CD14-positive monocyte (primary cell): ENCODE measurements around the gene ARMC5. TPM values are rescaled to one million over a fixed set of nuclear protein-coding genes. Genes with fewer than 3 reads are reported as not detected.

Source experiments
- DNase-seq, 3 donors: peaks; one replicate each; pipeline ENCODE4 v3.0.0-alpha.2; 2011 to 2022
- H2AFZ ChIP-seq: 2 replicates; pipeline ENCODE4 v1.6.0; 2012; ENCODE audit warnings: mild to moderate bottlenecking, low read depth, low read length, inconsistent platforms; ENCODE audit not compliant: insufficient read depth, poor library complexity, severe bottlenecking
- H3K27ac ChIP-seq, 2 donors: 1 replicate in 1 of 2; 2 replicates in 1 of 2; pipeline ENCODE4 v1.5.1; 2012 to 2013; ENCODE audit warnings: low read length in 2 of 2, control low read depth in 1 of 2, inconsistent platforms in 1 of 2, low read depth in 1 of 2, mild to moderate bottlenecking in 1 of 2
- H3K27me3 ChIP-seq, 2 donors: one replicate each; pipeline versions ENCODE4 v1.6.0 to v1.6.1; 2011 to 2013; ENCODE audit warnings: low read length in 2 of 2; ENCODE audit not compliant: control insufficient read depth in 2 of 2, insufficient read depth in 2 of 2
- H3K36me3 ChIP-seq, 2 donors: replicated peaks in 1 of 2; 1 replicate in 1 of 2; 2 replicates in 1 of 2; pipeline versions ENCODE4 v1.5.1 to v1.6.1; 2012 to 2013; ENCODE audit warnings: low read length in 2 of 2, control low read depth in 1 of 2, inconsistent platforms in 1 of 2, mild to moderate bottlenecking in 1 of 2; ENCODE audit not compliant: insufficient read depth in 2 of 2, control insufficient read depth in 1 of 2
- H3K4me1 ChIP-seq, 2 donors: 1 replicate in 1 of 2; 2 replicates in 1 of 2; pipeline versions ENCODE4 v1.5.1 to v1.6.1; 2012 to 2013; ENCODE audit warnings: low read length in 2 of 2, control low read depth in 1 of 2, inconsistent platforms in 1 of 2, mild to moderate bottlenecking in 1 of 2, moderate library complexity in 1 of 2; ENCODE audit not compliant: insufficient read depth in 2 of 2, control insufficient read depth in 1 of 2
- H3K4me2 ChIP-seq: replicated peaks from 2 replicates; pipeline ENCODE3; 2012; ENCODE audit warnings: low read length, moderate library complexity, mild to moderate bottlenecking; ENCODE audit not compliant: poor library complexity, severe bottlenecking; ENCODE audit errors: extremely low read depth
- H3K4me3 ChIP-seq, 3 experiments: fragments of 200-600 bp in 1 of 3; sonication (generic) in 1 of 3; replicated peaks in 1 of 3; 1 replicate in 2 of 3; 2 replicates in 1 of 3; pipeline ENCODE4 v1.5.1; 2011 to 2013; ENCODE audit warnings: low read length in 3 of 3, mild to moderate bottlenecking in 3 of 3, control low read depth in 2 of 3, low read depth in 2 of 3, inconsistent platforms in 1 of 3, moderate library complexity in 1 of 3
- H3K79me2 ChIP-seq: 2 replicates; pipeline ENCODE4 v1.6.0; 2012; ENCODE audit warnings: mild to moderate bottlenecking, control low read depth, inconsistent platforms, low read length, moderate library complexity; ENCODE audit not compliant: insufficient read depth
- H3K9ac ChIP-seq: 2 replicates; pipeline ENCODE4 v1.6.0; 2017; ENCODE audit warnings: low read length, mild to moderate bottlenecking; ENCODE audit not compliant: insufficient read depth, poor library complexity, severe bottlenecking
- H3K9me3 ChIP-seq, 2 donors: replicated peaks in 1 of 2; 1 replicate in 1 of 2; 2 replicates in 1 of 2; pipeline versions ENCODE4 v1.5.1 to v1.6.1; 2012 to 2013; ENCODE audit warnings: low read length in 2 of 2, control low read depth in 1 of 2; ENCODE audit not compliant: control insufficient read depth in 1 of 2, insufficient read depth in 1 of 2
- H4K20me1 ChIP-seq: 2 replicates; pipeline ENCODE4 v1.6.0; 2012; ENCODE audit warnings: mild to moderate bottlenecking, low read length, control low read depth, moderate library complexity; ENCODE audit not compliant: insufficient read depth
- H3K27ac Mint-ChIP-seq, 7 donors: one replicate each; pipeline ENCODE4 v1.8.0; 2020; ENCODE audit warnings: mild to moderate bottlenecking in 7 of 7, mixed read lengths in 7 of 7, moderate library complexity in 6 of 7, inconsistent platforms in 2 of 7
- H3K27me3 Mint-ChIP-seq, 3 donors: one replicate each; pipeline ENCODE4 v1.8.0; 2021 to 2022; ENCODE audit warnings: low read depth in 3 of 3, mild to moderate bottlenecking in 3 of 3, mixed read lengths in 3 of 3, moderate library complexity in 3 of 3, inconsistent platforms in 1 of 3
- H3K36me3 Mint-ChIP-seq, 2 donors: one replicate each; pipeline ENCODE4 v1.8.0; 2020; ENCODE audit warnings: mixed read lengths in 2 of 2, inconsistent platforms in 1 of 2, mild to moderate bottlenecking in 1 of 2
- H3K4me1 Mint-ChIP-seq: one replicate; pipeline ENCODE4 v1.8.0; 2020; ENCODE audit warnings: mild to moderate bottlenecking, mixed read lengths
- H3K4me3 Mint-ChIP-seq, 2 donors: one replicate each; pipeline ENCODE4 v1.8.0; 2020; ENCODE audit warnings: mild to moderate bottlenecking in 2 of 2, mixed read lengths in 2 of 2, moderate library complexity in 1 of 2
- H3K9me3 Mint-ChIP-seq, 7 donors: one replicate each; pipeline ENCODE4 v1.8.0; 2020 to 2022; ENCODE audit warnings: mixed read lengths in 7 of 7, mild to moderate bottlenecking in 6 of 7, moderate library complexity in 6 of 7, inconsistent platforms in 2 of 7
- WGBS: methylation state at CpG from one replicate; pipeline ENCODE4 v1.1.5; 2013; ENCODE audit warnings: missing lambda C conversion rate; ENCODE audit not compliant: insufficient coverage; 5-methylcytosine and 5-hydroxymethylcytosine counted together
- intact Hi-C, 2 donors: fragments of 100-400 bp; cut with micrococcal nuclease; formaldehyde crosslinking; loops; one replicate each; pipeline versions ENCODE4 v1.15.0 to v1.15.1; 2023
- polyA plus RNA-seq, 3 donors: library from polyadenylated mRNA; depleted of rRNA in 1 of 3; unstranded in 2 of 3; stranded (reverse) in 1 of 3; fragments of 300-500 nt in 2 of 3; fragments of >200 nt in 1 of 3; fragmentation: Illumina TruSeq in 2 of 3; gene quantifications; 1 replicate in 2 of 3; 2 replicates in 1 of 3; pipeline ENCODE4 v1.2.3, GENCODE V29; 2012 to 2021
- TF ChIP-seq, protein P1 (sequence below): fragments of 200-600 bp; IDR thresholded peaks from one replicate; pipeline ENCODE4 v1.8.0; 2022; ENCODE audit warnings: antibody characterized with exemption, mild to moderate bottlenecking

Gene ARMC5
- polyA plus RNA-seq, 3 donors = 2.9 to 9.3 (median 4.2) TPM

DNA sequence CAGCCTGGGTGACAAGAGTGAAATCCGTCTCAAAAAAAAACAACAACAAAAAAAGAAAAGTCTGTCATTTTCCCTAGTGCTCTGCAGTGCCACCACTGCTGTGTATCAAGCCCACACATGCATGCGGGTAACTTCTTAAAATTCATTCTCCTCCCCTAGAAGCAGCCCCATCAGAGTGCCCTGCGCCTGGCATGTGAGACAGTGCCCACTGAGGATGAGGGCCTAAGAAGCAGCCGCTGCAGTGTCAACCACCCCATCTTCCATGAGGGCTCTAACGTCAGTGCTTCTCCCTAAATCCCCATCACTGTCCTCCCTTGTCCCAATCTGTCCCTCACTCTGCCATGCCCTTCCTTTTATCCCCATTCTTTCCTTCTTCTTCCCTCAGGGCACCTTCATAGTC is 41.4 kb upstream of the ARMC5 start:
- H3K79me2 ChIP-seq = no peaks in the 10 kb centered on the region
- H3K4me3 ChIP-seq = no peak overlapping the region
- no peaks in the 10 kb centered on the region for H4K20me1 ChIP-seq
- no peak for DNase-seq
- H3K4me2 ChIP-seq = no peak overlapping the region
- Mint-ChIP-seq H3K27me3 (peaks cover 5 to 10% (median 9%) of the 10 kb centered on the region in 3 donors), H3K4me1 (peaks cover 3% of the 10 kb centered on the region), H3K4me3 (no peak overlapping the region), H3K36me3 (no peaks in the 10 kb centered on the region), H3K9me3 (peaks cover 0 to 5% (median 0%) of the 10 kb centered on the region in 7 donors), H3K27ac (no peak overlapping the region)
- intact Hi-C loops = no loop called here
- H3K4me1 ChIP-seq = no peaks in the 10 kb centered on the region
- H3K9me3 ChIP-seq = no peaks in the 10 kb centered on the region
- no peak overlapping the region for H3K9ac ChIP-seq
- no peak overlapping the region for H3K27ac ChIP-seq
- H2AFZ ChIP-seq = no peak overlapping the region
- WGBS = 100% methylated on average over 5 of the region's 5 CpGs
- TF ChIP-seq, protein P1, sequence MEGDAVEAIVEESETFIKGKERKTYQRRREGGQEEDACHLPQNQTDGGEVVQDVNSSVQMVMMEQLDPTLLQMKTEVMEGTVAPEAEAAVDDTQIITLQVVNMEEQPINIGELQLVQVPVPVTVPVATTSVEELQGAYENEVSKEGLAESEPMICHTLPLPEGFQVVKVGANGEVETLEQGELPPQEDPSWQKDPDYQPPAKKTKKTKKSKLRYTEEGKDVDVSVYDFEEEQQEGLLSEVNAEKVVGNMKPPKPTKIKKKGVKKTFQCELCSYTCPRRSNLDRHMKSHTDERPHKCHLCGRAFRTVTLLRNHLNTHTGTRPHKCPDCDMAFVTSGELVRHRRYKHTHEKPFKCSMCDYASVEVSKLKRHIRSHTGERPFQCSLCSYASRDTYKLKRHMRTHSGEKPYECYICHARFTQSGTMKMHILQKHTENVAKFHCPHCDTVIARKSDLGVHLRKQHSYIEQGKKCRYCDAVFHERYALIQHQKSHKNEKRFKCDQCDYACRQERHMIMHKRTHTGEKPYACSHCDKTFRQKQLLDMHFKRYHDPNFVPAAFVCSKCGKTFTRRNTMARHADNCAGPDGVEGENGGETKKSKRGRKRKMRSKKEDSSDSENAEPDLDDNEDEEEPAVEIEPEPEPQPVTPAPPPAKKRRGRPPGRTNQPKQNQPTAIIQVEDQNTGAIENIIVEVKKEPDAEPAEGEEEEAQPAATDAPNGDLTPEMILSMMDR = no peak
- no peaks in the 10 kb centered on the region for H3K36me3 ChIP-seq
- H3K27me3 ChIP-seq = no peaks in the 10 kb centered on the region

DNA sequence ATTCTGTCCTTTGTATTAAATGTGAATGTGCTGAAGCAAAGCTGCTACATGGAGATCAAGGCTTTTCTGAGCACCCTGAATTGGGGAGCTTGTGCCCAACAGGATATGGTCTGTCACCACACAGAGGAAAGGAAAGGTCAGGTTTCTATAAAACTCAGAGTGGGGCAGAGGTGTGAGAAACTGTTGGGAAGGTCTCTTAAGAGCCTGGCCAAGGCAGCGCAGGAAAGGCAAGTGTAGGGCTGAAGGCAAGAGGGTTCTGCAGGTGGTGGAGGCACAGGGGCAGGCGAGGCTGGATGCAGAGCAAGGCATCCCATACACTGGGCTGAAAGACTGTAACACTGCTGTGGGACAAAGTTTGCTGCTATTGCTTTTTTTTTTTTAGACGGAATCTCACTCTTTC is 39.3 kb upstream of the ARMC5 start:
- no peak overlapping the region for H3K27ac Mint-ChIP-seq
- H3K79me2 ChIP-seq = no peaks in the 10 kb centered on the region
- H3K4me1 Mint-ChIP-seq = peaks cover 3% of the 10 kb centered on the region
- peak overlapping the region in 1 of 2 donors; percentile 48 for H3K4me3 Mint-ChIP-seq
- no peak for DNase-seq
- peaks cover 5 to 15% (median 8%) of the 10 kb centered on the region in 3 donors for H3K27me3 Mint-ChIP-seq
- no peak overlapping the region for H3K4me3 ChIP-seq
- 100% methylated on average over 3 of the region's 3 CpGs for WGBS
- H3K9ac ChIP-seq = no peak overlapping the region
- H3K27ac ChIP-seq = no peak overlapping the region
- H3K36me3 Mint-ChIP-seq = no peaks in the 10 kb centered on the region
- no peaks in the 10 kb centered on the region for H3K27me3 ChIP-seq
- TF ChIP-seq, protein P1 = no peak
- H3K9me3 ChIP-seq = no peaks in the 10 kb centered on the region
- no peaks in the 10 kb centered on the region for H4K20me1 ChIP-seq
- H2AFZ ChIP-seq = no peak overlapping the region
- H3K9me3 Mint-ChIP-seq = peaks cover 0 to 5% (median 0%) of the 10 kb centered on the region in 7 donors
- no peaks in the 10 kb centered on the region for H3K36me3 ChIP-seq
- no peak overlapping the region for H3K4me2 ChIP-seq
- H3K4me1 ChIP-seq = no peaks in the 10 kb centered on the region
- intact Hi-C loops = no loop called here
